BE2C (cell line): ENCODE measurements around the gene ARIH2.

Experiments
- DNase-seq: peaks from one replicate; pipeline ENCODE4 v3.0.0-alpha.2; 2020
- H3K27me3 ChIP-seq: fragments of 250-450 bp; sonication (Bioruptor Pico); 2 replicates; pipeline ENCODE4 v1.5.1; 2020; ENCODE audit warnings: mild to moderate bottlenecking
- H3K36me3 ChIP-seq: fragments of 250-450 bp; sonication (Bioruptor Pico); 2 replicates; pipeline ENCODE4 v1.5.1; 2020; ENCODE audit warnings: mild to moderate bottlenecking
- H3K4me1 ChIP-seq: fragments of 250-450 bp; sonication (Bioruptor Pico); 2 replicates; pipeline ENCODE4 v1.5.1; 2020
- H3K4me3 ChIP-seq: 2 replicates; pipeline ENCODE4 v1.5.1; 2011; ENCODE audit warnings: low read depth, low read length
- H3K9me3 ChIP-seq: fragments of 250-450 bp; sonication (Bioruptor Pico); 2 replicates; pipeline ENCODE4 v1.5.1; 2020
- CTCF ChIP-seq: IDR thresholded peaks from 2 replicates; pipeline ENCODE4 v1.5.1; 2012; ENCODE audit warnings: mild to moderate bottlenecking, low read depth, low read length

The ARIH2 gene

DNA sequence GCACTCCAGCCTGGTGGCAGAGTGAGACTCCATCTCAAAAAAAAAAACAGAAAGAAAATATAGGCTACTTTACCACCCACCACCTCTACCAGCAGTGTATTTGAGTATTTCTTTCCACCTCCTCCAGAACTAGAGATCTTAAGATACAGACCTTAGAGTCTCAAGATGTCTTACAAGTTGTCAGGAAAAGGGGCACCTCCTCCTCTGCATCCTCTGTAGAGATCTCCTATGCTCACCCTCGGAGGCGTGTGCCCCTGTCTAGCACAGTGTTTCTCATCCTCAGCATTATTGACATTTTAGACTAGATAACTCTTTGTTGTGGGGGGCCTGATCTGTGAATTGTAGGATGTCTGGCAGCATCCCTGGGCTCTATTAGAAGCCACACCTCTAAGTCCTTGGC, 43.7 kb downstream of the ARIH2 start:
- no peaks in the 10 kb centered on the region for H3K4me1 ChIP-seq
- H3K27me3 ChIP-seq = no peaks in the 10 kb centered on the region
- no peaks in the 10 kb centered on the region for H3K9me3 ChIP-seq
- no peak for TF ChIP-seq CTCF
- DNase-seq = no peak
- H3K4me3 ChIP-seq = no peak overlapping the region
- peaks cover 5% of the 10 kb centered on the region for H3K36me3 ChIP-seq

- H3K9me3 ChIP-seq = no peaks in the 10 kb centered on the region
- no peaks in the 10 kb centered on the region for H3K27me3 ChIP-seq
- no peak overlapping the region for H3K4me3 ChIP-seq
- DNase-seq = no peak
- H3K4me1 ChIP-seq = no peaks in the 10 kb centered on the region
- no peak for TF ChIP-seq CTCF
- peaks cover 6% of the 10 kb centered on the region for H3K36me3 ChIP-seq
These were observed 44.3 kb downstream of the ARIH2 start for GRCh38 chr3:48962939-48963338.

DNA sequence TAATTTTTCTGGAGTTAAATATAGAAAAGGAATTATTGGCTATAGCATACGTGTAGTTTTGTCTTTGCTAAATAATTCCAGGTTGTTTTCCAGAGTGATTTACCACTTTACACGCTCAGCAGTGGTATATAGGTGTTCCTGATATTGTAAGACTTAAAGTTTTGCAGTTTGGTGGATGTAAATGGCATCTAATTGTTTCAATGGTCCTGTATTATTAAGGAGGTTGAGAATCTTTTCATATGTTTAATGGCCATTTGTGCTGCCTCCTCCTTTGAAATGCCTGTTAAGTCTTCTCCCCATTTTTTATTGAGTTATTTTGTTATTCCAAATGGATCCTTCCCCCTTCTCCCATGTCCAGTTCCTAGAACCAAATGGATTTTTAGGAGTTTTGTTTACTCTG, 44.9 kb downstream of the ARIH2 start:
- TF ChIP-seq CTCF = no peak
- no peak for DNase-seq
- Histone ChIP-seq H3K36me3 (peaks cover 4% of the 10 kb centered on the region), H3K4me3 (no peak overlapping the region), H3K27me3 (no peaks in the 10 kb centered on the region), H3K4me1 (no peaks in the 10 kb centered on the region), H3K9me3 (no peaks in the 10 kb centered on the region)

DNA sequence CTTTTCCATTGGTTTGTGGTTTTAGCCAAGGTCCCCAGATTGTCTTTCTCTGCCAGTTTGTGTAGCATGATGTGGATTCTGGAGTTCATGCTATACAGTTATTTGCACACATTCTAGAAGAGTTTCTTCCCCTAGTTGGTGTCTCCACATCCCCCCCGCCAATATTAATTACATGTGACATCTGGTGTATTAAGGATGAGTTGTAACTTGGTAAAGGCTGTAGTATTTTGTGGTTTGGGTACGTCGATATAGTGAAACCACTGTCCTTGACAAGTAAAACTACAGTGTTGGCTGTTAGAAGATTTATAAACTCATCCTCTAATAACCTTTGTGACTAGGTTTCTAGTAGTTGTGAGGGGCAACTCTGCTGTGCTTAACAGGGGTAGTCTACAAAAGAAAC, 47.7 kb downstream of the ARIH2 start:
- H3K36me3 ChIP-seq = peaks cover 15% of the 10 kb centered on the region

GRCh38 chr3:48966876-48967361, 48.3 kb downstream of the ARIH2 start:
- Histone ChIP-seq H3K36me3 (peaks cover 21% of the 10 kb centered on the region), H3K4me1 (no peaks in the 10 kb centered on the region), H3K9me3 (no peaks in the 10 kb centered on the region), H3K4me3 (no peak overlapping the region), H3K27me3 (no peaks in the 10 kb centered on the region)
- no peak for TF ChIP-seq CTCF
- no peak for DNase-seq

More for the DNA sequence above, 47.7 kb downstream of the ARIH2 start:
- TF ChIP-seq CTCF = no peak
- no peaks in the 10 kb centered on the region for H3K9me3 ChIP-seq
- no peak for DNase-seq
- H3K4me1 ChIP-seq = no peaks in the 10 kb centered on the region
- no peaks in the 10 kb centered on the region for H3K27me3 ChIP-seq
- no peak overlapping the region for H3K4me3 ChIP-seq

DNA sequence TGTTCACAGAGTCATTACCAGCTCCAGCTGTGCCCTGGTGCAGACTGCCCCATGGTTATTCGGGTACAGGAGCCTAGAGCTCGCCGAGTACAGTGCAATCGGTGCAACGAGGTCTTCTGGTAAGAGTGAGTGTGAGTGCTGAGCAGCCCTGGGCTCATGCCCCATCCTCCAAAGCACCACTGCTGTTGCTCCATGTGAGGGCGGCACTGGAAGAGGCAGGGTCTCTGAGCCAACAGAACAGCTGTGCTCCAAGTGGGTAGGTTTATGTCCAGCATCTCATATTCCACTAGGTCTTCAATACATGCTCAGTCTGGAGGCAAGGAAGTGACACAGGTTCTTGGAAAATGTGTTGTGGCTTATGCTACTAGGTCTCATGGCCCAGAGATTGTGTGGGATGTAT, 51.9 kb downstream of the ARIH2 start:
- H3K9me3 ChIP-seq = no peaks in the 10 kb centered on the region
- H3K36me3 ChIP-seq = peaks cover 30% of the 10 kb centered on the region
- no peak overlapping the region for H3K4me3 ChIP-seq
- H3K4me1 ChIP-seq = no peaks in the 10 kb centered on the region
- no peaks in the 10 kb centered on the region for H3K27me3 ChIP-seq
- DNase-seq = no peak
- TF ChIP-seq CTCF = no peak
